Measurements from ENCODE around the gene C17orf50. TPM values are rescaled to one million over a fixed set of nuclear protein-coding genes. Genes with fewer than 3 reads are reported as not detected.
A peak's percentile ranks its signal among the peaks of the same experiment; 100 is the strongest.

Gene C17orf50
- total RNA-seq, 4 donors from 2014 or later, result not detected

GRCh38 chr17:35744830-35745229, 15.9 kb upstream of the C17orf50 start:
- no peaks in the 10 kb centered on the region for H3K9me3 ChIP-seq
- no peak for TF ChIP-seq CTCF (IDR thresholded peaks at IDR 0.05)
- no peak for TF ChIP-seq EP300 (IDR thresholded peaks at IDR 0.05)
- TF ChIP-seq POLR2A (IDR thresholded peaks at IDR 0.05), result no peak
- TF ChIP-seq POLR2AphosphoS5 (IDR thresholded peaks at IDR 0.05), result no peak
- WGBS, result 85% methylated on average over 7 of the region's 8 CpGs
- no peak overlapping the region for H3K27ac ChIP-seq
- no peaks in the 10 kb centered on the region for H3K36me3 ChIP-seq
- H3K4me1 ChIP-seq, result peaks cover 30% of the 10 kb centered on the region
- peaks cover 62% of the 10 kb centered on the region for H3K27me3 ChIP-seq
- DNase-seq (ENCODE audit: low spot score in 2 of 2), result peak in 1 of 2 donors; percentile 48
- no peak overlapping the region for H3K4me3 ChIP-seq

GRCh38 chr17:35745246-35745645, 15.4 kb upstream of the C17orf50 start:
- Histone ChIP-seq H3K27me3 (peaks cover 62% of the 10 kb centered on the region), H3K4me3 (no peak overlapping the region), H3K9me3 (no peaks in the 10 kb centered on the region), H3K36me3 (no peaks in the 10 kb centered on the region), H3K4me1 (peaks cover 34% of the 10 kb centered on the region), H3K27ac (no peak overlapping the region)
- TF ChIP-seq POLR2AphosphoS5 (IDR thresholded peaks at IDR 0.05) (no peak), CTCF (IDR thresholded peaks at IDR 0.05) (no peak), POLR2A (IDR thresholded peaks at IDR 0.05) (no peak), EP300 (IDR thresholded peaks at IDR 0.05) (no peak)
- DNase-seq (ENCODE audit: low spot score in 2 of 2), result no peak
- 89% methylated on average over 3 of the region's 7 CpGs for WGBS

- H3K9me3 ChIP-seq, result no peaks in the 10 kb centered on the region
- peaks cover 39% of the 10 kb centered on the region for H3K4me1 ChIP-seq
- 88% methylated on average over 15 of the region's 15 CpGs for WGBS
- no peak overlapping the region for H3K4me3 ChIP-seq
- H3K36me3 ChIP-seq, result no peaks in the 10 kb centered on the region
- TF ChIP-seq EP300 (IDR thresholded peaks at IDR 0.05) (no peak), CTCF (IDR thresholded peaks at IDR 0.05) (no peak), POLR2AphosphoS5 (IDR thresholded peaks at IDR 0.05) (no peak), POLR2A (IDR thresholded peaks at IDR 0.05) (no peak)
- H3K27me3 ChIP-seq, result peaks cover 58% of the 10 kb centered on the region
- DNase-seq (ENCODE audit: low spot score in 2 of 2), result no peak
- no peak overlapping the region for H3K27ac ChIP-seq
Measured at GRCh38 chr17:35745749-35746320, 14.9 kb upstream of the C17orf50 start.

- no peak overlapping the region for H3K27ac ChIP-seq
- H3K4me3 ChIP-seq, result no peak overlapping the region
- H3K36me3 ChIP-seq, result no peaks in the 10 kb centered on the region
- DNase-seq (ENCODE audit: low spot score in 2 of 2), result peak in 1 of 2 donors; percentile 78
- peaks cover 36% of the 10 kb centered on the region for H3K4me1 ChIP-seq
- H3K27me3 ChIP-seq, result peaks cover 44% of the 10 kb centered on the region
- TF ChIP-seq POLR2A (IDR thresholded peaks at IDR 0.05) (no peak), POLR2AphosphoS5 (IDR thresholded peaks at IDR 0.05) (no peak), CTCF (IDR thresholded peaks at IDR 0.05) (peak; percentile 75 to 85)
- no peaks in the 10 kb centered on the region for H3K9me3 ChIP-seq
- WGBS, result 20% methylated on average over 7 of the region's 12 CpGs
Measured at GRCh38 chr17:35747540-35748017, 13.1 kb upstream of the C17orf50 start.

GRCh38 chr17:35748341-35748841, 12.3 kb upstream of the C17orf50 start:
- Histone ChIP-seq H3K27ac (no peak overlapping the region), H3K36me3 (no peaks in the 10 kb centered on the region), H3K27me3 (peaks cover 36% of the 10 kb centered on the region), H3K9me3 (no peaks in the 10 kb centered on the region), H3K4me1 (peaks cover 40% of the 10 kb centered on the region), H3K4me3 (no peak overlapping the region)
- WGBS, result 0% methylated on average over 2 of the region's 4 CpGs
- TF ChIP-seq CTCF (IDR thresholded peaks at IDR 0.05) (no peak), POLR2AphosphoS5 (IDR thresholded peaks at IDR 0.05) (no peak), POLR2A (IDR thresholded peaks at IDR 0.05) (no peak), EP300 (IDR thresholded peaks at IDR 0.05) (no peak)
- DNase-seq (ENCODE audit: low spot score in 2 of 2), result no peak
